ENCODE measurements around the gene LATS1. TPM values are rescaled to one million over a fixed set of nuclear protein-coding genes. Genes with fewer than 3 reads are reported as not detected.

LATS1 gene
- total RNA-seq, 1 donor from 2014 or later: 27.9 TPM

DNA sequence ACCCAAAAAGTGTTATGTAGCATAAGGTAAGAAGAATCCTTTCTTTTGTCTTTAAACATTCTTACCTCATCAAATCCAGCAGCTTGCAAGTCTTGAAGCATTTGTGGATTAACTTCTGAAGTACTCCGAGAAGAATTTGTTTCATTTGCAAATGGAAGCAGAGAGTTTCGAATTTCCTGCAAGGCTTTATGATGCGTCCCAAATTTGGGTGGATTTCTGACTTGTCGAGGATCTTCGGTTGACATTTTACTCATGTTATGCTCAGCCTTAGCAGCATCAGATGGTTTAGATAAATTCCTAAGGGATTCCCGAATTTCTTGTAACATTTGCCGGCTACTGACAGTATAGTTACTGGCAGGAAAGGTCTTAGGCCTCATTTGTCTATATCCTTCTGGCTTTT is 16.2 kb downstream of the LATS1 start:
- Mint-ChIP-seq H3K36me3 (ENCODE audit: low read depth, unreplicated experiment) (no peaks in the 10 kb centered on the region), H3K27me3 (ENCODE audit: low read depth, unreplicated experiment) (no peaks in the 10 kb centered on the region), H3K27ac (ENCODE audit: unreplicated experiment) (no peak overlapping the region), H3K4me3 (ENCODE audit: unreplicated experiment) (no peak overlapping the region), H3K9me3 (ENCODE audit: unreplicated experiment) (no peaks in the 10 kb centered on the region), H3K4me1 (ENCODE audit: low read depth, unreplicated experiment) (peaks cover 7% of the 10 kb centered on the region)
- no peak for TF ChIP-seq EZH2 (IDR thresholded peaks at IDR 0.05; ENCODE audit: insufficient read depth, low read length)
- TF ChIP-seq, protein P1, sequence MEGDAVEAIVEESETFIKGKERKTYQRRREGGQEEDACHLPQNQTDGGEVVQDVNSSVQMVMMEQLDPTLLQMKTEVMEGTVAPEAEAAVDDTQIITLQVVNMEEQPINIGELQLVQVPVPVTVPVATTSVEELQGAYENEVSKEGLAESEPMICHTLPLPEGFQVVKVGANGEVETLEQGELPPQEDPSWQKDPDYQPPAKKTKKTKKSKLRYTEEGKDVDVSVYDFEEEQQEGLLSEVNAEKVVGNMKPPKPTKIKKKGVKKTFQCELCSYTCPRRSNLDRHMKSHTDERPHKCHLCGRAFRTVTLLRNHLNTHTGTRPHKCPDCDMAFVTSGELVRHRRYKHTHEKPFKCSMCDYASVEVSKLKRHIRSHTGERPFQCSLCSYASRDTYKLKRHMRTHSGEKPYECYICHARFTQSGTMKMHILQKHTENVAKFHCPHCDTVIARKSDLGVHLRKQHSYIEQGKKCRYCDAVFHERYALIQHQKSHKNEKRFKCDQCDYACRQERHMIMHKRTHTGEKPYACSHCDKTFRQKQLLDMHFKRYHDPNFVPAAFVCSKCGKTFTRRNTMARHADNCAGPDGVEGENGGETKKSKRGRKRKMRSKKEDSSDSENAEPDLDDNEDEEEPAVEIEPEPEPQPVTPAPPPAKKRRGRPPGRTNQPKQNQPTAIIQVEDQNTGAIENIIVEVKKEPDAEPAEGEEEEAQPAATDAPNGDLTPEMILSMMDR (IDR thresholded peaks at IDR 0.05; ENCODE audit: insufficient read depth, low read depth, low read length): no peak
- H3K4me2 ChIP-seq (ENCODE audit: low read length): no peak overlapping the region
- FAIRE-seq: no peak
- no peak overlapping the region for H3K9ac ChIP-seq (ENCODE audit: low read length)
- no peak overlapping the region for H3K27ac ChIP-seq (ENCODE audit: low read depth, low read length)
- no peaks in the 10 kb centered on the region for H3K9me3 ChIP-seq (ENCODE audit: insufficient read depth, low read depth, low read length)
- H3K4me3 ChIP-seq (ENCODE audit: insufficient read depth, low read depth, low read length): no peak overlapping the region
- H2AFZ ChIP-seq (ENCODE audit: low read depth, low read length): no peak overlapping the region
- no peaks in the 10 kb centered on the region for H3K27me3 ChIP-seq (ENCODE audit: insufficient read depth, low read length)
- peaks cover 9% of the 10 kb centered on the region for H3K4me1 ChIP-seq (ENCODE audit: insufficient read depth, low read length)
- peaks cover 94% of the 10 kb centered on the region for H3K79me2 ChIP-seq (ENCODE audit: insufficient read depth, low read length)
- peaks cover 76% of the 10 kb centered on the region for H4K20me1 ChIP-seq (ENCODE audit: insufficient read depth, low read length)
- H3K36me3 ChIP-seq (ENCODE audit: insufficient read depth, low read length): peaks cover 8% of the 10 kb centered on the region
- DNase-seq (ENCODE audit: low read depth): peak; percentile 5

GRCh38 chr6:149699150-149699549 is 18.8 kb downstream of the LATS1 start:
- Mint-ChIP-seq H3K9me3 (ENCODE audit: unreplicated experiment) (no peaks in the 10 kb centered on the region), H3K36me3 (ENCODE audit: low read depth, unreplicated experiment) (peaks cover 4% of the 10 kb centered on the region), H3K4me1 (ENCODE audit: low read depth, unreplicated experiment) (peaks cover 4% of the 10 kb centered on the region), H3K27ac (ENCODE audit: unreplicated experiment) (no peak overlapping the region), H3K27me3 (ENCODE audit: low read depth, unreplicated experiment) (no peaks in the 10 kb centered on the region), H3K4me3 (ENCODE audit: unreplicated experiment) (no peak overlapping the region)
- H3K27me3 ChIP-seq (ENCODE audit: insufficient read depth, low read length): no peaks in the 10 kb centered on the region
- H3K9me3 ChIP-seq (ENCODE audit: insufficient read depth, low read depth, low read length): no peaks in the 10 kb centered on the region
- H3K4me2 ChIP-seq (ENCODE audit: low read length): no peak overlapping the region
- H3K79me2 ChIP-seq (ENCODE audit: insufficient read depth, low read length): peaks cover 95% of the 10 kb centered on the region
- no peak for DNase-seq (ENCODE audit: low read depth)
- no peak overlapping the region for H3K9ac ChIP-seq (ENCODE audit: low read length)
- H2AFZ ChIP-seq (ENCODE audit: low read depth, low read length): no peak overlapping the region
- H3K4me1 ChIP-seq (ENCODE audit: insufficient read depth, low read length): peaks cover 11% of the 10 kb centered on the region
- no peak for TF ChIP-seq EZH2 (IDR thresholded peaks at IDR 0.05; ENCODE audit: insufficient read depth, low read length)
- TF ChIP-seq, protein P1 (IDR thresholded peaks at IDR 0.05; ENCODE audit: insufficient read depth, low read depth, low read length): no peak
- peaks cover 14% of the 10 kb centered on the region for H3K36me3 ChIP-seq (ENCODE audit: insufficient read depth, low read length)
- H4K20me1 ChIP-seq (ENCODE audit: insufficient read depth, low read length): peaks cover 67% of the 10 kb centered on the region
- no peak for FAIRE-seq
- no peak overlapping the region for H3K4me3 ChIP-seq (ENCODE audit: insufficient read depth, low read depth, low read length)
- H3K27ac ChIP-seq (ENCODE audit: low read depth, low read length): no peak overlapping the region

DNA sequence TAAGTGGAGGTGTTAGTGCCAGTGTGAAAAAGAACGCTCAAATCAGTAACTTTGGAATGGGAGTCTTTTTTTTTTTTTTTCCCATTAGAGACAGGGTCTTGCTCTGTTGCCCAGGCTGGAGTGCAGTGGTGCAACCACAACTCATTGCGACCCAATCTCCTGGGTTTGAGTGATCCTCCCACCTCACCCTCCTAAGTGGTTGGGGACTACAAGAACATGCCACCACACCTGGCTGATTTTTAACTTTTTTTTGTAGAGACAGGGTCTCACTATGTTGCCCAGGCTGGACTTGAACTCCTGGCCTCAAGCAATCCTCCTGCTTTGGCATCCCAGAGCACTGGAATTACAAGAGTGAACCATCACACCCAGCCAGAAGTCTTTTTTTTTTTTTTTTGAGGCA is 19.7 kb downstream of the LATS1 start:
- Histone ChIP-seq H3K36me3 (ENCODE audit: insufficient read depth, low read length) (peaks cover 17% of the 10 kb centered on the region), H3K9me3 (ENCODE audit: insufficient read depth, low read depth, low read length) (no peaks in the 10 kb centered on the region)

More for the DNA sequence above, 19.7 kb downstream of the LATS1 start:
- no peak overlapping the region for H3K4me3 Mint-ChIP-seq (ENCODE audit: unreplicated experiment)
- no peak overlapping the region for H3K27ac Mint-ChIP-seq (ENCODE audit: unreplicated experiment)
- Histone ChIP-seq H3K27ac (ENCODE audit: low read depth, low read length) (no peak overlapping the region), H3K4me3 (ENCODE audit: insufficient read depth, low read depth, low read length) (no peak overlapping the region), H3K9ac (ENCODE audit: low read length) (no peak overlapping the region), H3K4me2 (ENCODE audit: low read length) (no peak overlapping the region), H3K79me2 (ENCODE audit: insufficient read depth, low read length) (peaks cover 88% of the 10 kb centered on the region), H2AFZ (ENCODE audit: low read depth, low read length) (no peak overlapping the region), H4K20me1 (ENCODE audit: insufficient read depth, low read length) (peaks cover 57% of the 10 kb centered on the region), H3K27me3 (ENCODE audit: insufficient read depth, low read length) (no peaks in the 10 kb centered on the region), H3K4me1 (ENCODE audit: insufficient read depth, low read length) (peaks cover 11% of the 10 kb centered on the region)
- DNase-seq (ENCODE audit: low read depth) (no peak), FAIRE-seq (no peak)
- no peaks in the 10 kb centered on the region for H3K9me3 Mint-ChIP-seq (ENCODE audit: unreplicated experiment)
- peaks cover 4% of the 10 kb centered on the region for H3K4me1 Mint-ChIP-seq (ENCODE audit: low read depth, unreplicated experiment)
- H3K27me3 Mint-ChIP-seq (ENCODE audit: low read depth, unreplicated experiment): no peaks in the 10 kb centered on the region
- peaks cover 4% of the 10 kb centered on the region for H3K36me3 Mint-ChIP-seq (ENCODE audit: low read depth, unreplicated experiment)
- TF ChIP-seq, protein P1 (IDR thresholded peaks at IDR 0.05; ENCODE audit: insufficient read depth, low read depth, low read length): no peak
- TF ChIP-seq EZH2 (IDR thresholded peaks at IDR 0.05; ENCODE audit: insufficient read depth, low read length): no peak
